ENCODE data around the gene VPS35.

VPS35 gene

DNA sequence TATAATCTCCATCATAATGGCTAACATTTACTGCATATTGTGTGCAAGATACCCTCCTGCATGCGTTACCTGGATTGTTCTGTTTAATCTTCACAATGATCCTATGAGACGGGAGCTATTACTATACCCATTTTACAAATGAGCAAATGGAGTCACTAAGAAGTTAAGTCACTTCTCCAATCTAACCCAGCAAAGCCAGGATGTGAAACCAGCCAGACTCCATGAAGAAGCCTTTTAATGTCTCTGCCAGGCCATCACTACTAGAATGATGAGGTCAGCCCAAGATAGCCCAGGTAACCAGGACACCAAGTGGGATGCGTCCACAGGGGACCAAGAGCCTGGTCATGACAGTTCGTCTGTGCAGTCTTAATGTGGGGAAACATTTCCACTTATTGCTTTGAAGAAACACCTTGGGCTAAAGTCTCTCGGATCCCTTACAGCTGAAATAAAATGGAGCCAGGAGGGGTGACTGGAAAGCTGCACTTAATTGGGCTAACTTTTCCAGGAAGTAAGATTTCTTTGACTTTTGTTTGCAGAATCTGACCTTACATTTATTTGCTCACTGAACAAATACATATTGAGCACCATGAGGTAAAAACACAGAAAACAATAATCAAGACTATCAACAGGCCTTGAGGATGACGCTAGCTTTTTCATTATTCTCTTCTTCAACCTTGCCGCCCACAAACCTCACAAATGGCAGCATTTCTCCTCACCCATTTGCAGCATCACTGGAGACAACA is 66.9 kb downstream of the VPS35 start:
- Histone ChIP-seq H3K36me3 (peaks cover 2% of the 10 kb centered on the region), H3K9me3 (no peaks in the 10 kb centered on the region), H3K4me3 (ENCODE audit: low read depth, low read length) (no peak overlapping the region), H3K4me1 (no peaks in the 10 kb centered on the region; the same call in 1 of the 2 replicates), H3K27me3 (no peaks in the 10 kb centered on the region)
- DNase-seq: no peak
- TF ChIP-seq, protein P1, sequence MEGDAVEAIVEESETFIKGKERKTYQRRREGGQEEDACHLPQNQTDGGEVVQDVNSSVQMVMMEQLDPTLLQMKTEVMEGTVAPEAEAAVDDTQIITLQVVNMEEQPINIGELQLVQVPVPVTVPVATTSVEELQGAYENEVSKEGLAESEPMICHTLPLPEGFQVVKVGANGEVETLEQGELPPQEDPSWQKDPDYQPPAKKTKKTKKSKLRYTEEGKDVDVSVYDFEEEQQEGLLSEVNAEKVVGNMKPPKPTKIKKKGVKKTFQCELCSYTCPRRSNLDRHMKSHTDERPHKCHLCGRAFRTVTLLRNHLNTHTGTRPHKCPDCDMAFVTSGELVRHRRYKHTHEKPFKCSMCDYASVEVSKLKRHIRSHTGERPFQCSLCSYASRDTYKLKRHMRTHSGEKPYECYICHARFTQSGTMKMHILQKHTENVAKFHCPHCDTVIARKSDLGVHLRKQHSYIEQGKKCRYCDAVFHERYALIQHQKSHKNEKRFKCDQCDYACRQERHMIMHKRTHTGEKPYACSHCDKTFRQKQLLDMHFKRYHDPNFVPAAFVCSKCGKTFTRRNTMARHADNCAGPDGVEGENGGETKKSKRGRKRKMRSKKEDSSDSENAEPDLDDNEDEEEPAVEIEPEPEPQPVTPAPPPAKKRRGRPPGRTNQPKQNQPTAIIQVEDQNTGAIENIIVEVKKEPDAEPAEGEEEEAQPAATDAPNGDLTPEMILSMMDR (IDR thresholded peaks at IDR 0.05; ENCODE audit: low read depth, low read length): no peak

GRCh38 chr16:46621006-46621933 is 67.7 kb downstream of the VPS35 start, which contains the start of gene SHCBP1:
SHCBP1 (minus strand) TSS chr16:46621379; CDS start chr16:46621359, 20 bp downstream.
- TF ChIP-seq, protein P1 (IDR thresholded peaks at IDR 0.05; ENCODE audit: low read depth, low read length): no peak
- Histone ChIP-seq H3K27me3 (no peaks in the 10 kb centered on the region), H3K36me3 (peaks cover 11% of the 10 kb centered on the region), H3K4me1 (no peaks in the 10 kb centered on the region; the same call in 1 of the 2 replicates), H3K9me3 (no peaks in the 10 kb centered on the region), H3K4me3 (ENCODE audit: low read depth, low read length) (peak within 1 kb of the TSS; percentile 95)
- DNase-seq: peak; percentile 94

- peak overlapping the region; percentile 95 for H3K4me3 ChIP-seq (ENCODE audit: low read depth, low read length)
- no peaks in the 10 kb centered on the region for H3K27me3 ChIP-seq
- peaks cover 17% of the 10 kb centered on the region for H3K36me3 ChIP-seq
- H3K9me3 ChIP-seq: no peaks in the 10 kb centered on the region
- TF ChIP-seq, protein P1 (IDR thresholded peaks at IDR 0.05; ENCODE audit: low read depth, low read length): no peak
- no peaks in the 10 kb centered on the region; the same call in 1 of the 2 replicates for H3K4me1 ChIP-seq
- DNase-seq: no peak
Observed at GRCh38 chr16:46620266-46621005, 68.5 kb downstream of the VPS35 start.

GRCh38 chr16:46618516-46618915 is 70.5 kb downstream of the VPS35 start:
- TF ChIP-seq, protein P1 (IDR thresholded peaks at IDR 0.05; ENCODE audit: low read depth, low read length): no peak
- DNase-seq: no peak
- Histone ChIP-seq H3K36me3 (peaks cover 31% of the 10 kb centered on the region), H3K4me1 (no peaks in the 10 kb centered on the region; the same call in 1 of the 2 replicates), H3K9me3 (no peaks in the 10 kb centered on the region), H3K4me3 (ENCODE audit: low read depth, low read length) (no peak overlapping the region), H3K27me3 (no peaks in the 10 kb centered on the region)

GRCh38 chr16:46614006-46614405 is 75.0 kb downstream of the VPS35 start:
- Histone ChIP-seq H3K27me3 (no peaks in the 10 kb centered on the region), H3K36me3 (peaks cover 52% of the 10 kb centered on the region), H3K4me1 (no peaks in the 10 kb centered on the region), H3K4me3 (ENCODE audit: low read depth, low read length) (no peak overlapping the region), H3K9me3 (no peaks in the 10 kb centered on the region)
- TF ChIP-seq, protein P1 (IDR thresholded peaks at IDR 0.05; ENCODE audit: low read depth, low read length): no peak
- DNase-seq: no peak
